ENCODE data around the gene GPR156.

- TF ChIP-seq CTCF (IDR thresholded peaks at IDR 0.05) (no peak), POLR2A (IDR thresholded peaks at IDR 0.05) (no peak), POLR2AphosphoS5 (IDR thresholded peaks at IDR 0.05) (no peak), EP300 (IDR thresholded peaks at IDR 0.05) (no peak)
Measured at GRCh38 chr3:120302361-120302760, 17.3 kb upstream of the GPR156 start.

Measured in upper lobe of left lung (tissue), 4 donors.